ENCODE data around the gene AOPEP. TPM values are rescaled to one million over a fixed set of nuclear protein-coding genes. Genes with fewer than 3 reads are reported as not detected.

AOPEP gene
- total RNA-seq, 2 experiments from 2014 or later = 6.9 to 7.0 TPM

DNA sequence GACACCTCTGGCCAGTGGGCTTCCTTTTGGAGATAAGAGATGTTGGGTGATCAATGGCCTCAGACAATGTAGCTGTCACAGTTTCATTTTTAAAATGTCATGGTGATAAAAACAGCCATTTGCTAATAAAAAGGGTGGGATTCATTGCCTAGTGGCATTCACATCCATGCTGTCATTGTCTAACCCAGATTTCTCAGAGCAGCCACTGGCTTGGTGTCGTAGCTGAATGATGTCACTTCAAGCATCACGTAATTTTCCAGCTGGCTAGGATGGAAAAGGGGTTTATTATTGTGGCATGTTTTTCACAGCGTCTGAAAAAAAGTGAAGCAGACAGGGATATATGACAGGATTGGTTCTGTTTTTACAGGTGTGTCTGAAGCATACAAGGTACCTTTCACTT is 184.7 kb downstream of the AOPEP start:
- ChIA-PET POLR2A (no interaction called here), CTCF (no interaction called here)
- H3K27me3 Mint-ChIP-seq = no peaks in the 10 kb centered on the region

DNA sequence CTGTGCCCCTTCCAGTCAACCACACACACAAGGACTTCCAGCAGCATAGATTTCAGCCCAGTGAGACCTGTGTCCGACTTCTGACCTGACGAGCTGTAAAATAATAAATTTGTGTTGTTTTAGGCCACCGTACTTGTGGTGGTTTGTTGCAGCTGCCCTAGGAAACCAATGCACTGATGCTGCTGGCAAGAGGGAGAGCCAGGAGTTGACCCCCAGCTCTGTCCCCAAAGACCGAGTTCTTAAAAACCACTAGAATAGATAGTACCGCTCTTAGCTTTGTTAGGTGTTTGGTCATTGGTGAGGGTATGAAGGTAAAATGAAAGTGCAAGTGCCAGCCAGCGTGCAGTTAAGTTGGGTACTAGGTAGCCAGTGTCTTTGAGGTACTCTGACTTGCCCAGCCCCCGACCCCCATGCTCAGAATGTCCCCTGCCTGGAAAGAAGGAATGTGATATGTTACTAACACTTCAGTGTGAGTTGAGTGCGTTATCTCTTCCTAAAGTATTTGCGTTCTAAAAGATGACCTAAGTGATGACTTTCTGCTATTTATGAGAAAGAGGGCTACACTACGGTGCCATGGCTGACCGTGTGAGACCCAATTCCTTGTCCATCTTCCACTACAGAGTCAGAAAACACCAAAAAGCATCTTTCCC is 185.6 kb downstream of the AOPEP start:
- H3K27ac Mint-ChIP-seq = no peak overlapping the region
- POLR2A ChIA-PET = no interaction called here
- H3K4me1 Mint-ChIP-seq (ENCODE audit: low read depth) = no peaks in the 10 kb centered on the region
- Histone ChIP-seq H3K4me3 (ENCODE audit: low read length) (no peak overlapping the region), H3K4me1 (ENCODE audit: insufficient read depth, low read length) (no peaks in the 10 kb centered on the region), H3K27me3 (ENCODE audit: control insufficient read depth in 1 of 2, insufficient read depth in 2 of 2, low read length in 2 of 2) (no peaks in the 10 kb centered on the region), H3K9me3 (ENCODE audit: control insufficient read depth in 1 of 2, insufficient read depth in 1 of 2, low read length in 2 of 2) (no peaks in the 10 kb centered on the region), H3K27ac (ENCODE audit: low read depth in 1 of 2, low read length in 2 of 2) (no peak overlapping the region), H3K36me3 (ENCODE audit: insufficient read depth, low read length) (no peaks in the 10 kb centered on the region)
- no peak for ATAC-seq (ENCODE audit: poor library complexity)
- intact Hi-C loops (cut with DNase I, micrococcal nuclease) = no loop called here
- H3K36me3 Mint-ChIP-seq (ENCODE audit: low read depth) = no peaks in the 10 kb centered on the region
- CTCF ChIA-PET = no interaction called here
- H3K27me3 Mint-ChIP-seq = no peaks in the 10 kb centered on the region
- TF ChIP-seq, protein P1, sequence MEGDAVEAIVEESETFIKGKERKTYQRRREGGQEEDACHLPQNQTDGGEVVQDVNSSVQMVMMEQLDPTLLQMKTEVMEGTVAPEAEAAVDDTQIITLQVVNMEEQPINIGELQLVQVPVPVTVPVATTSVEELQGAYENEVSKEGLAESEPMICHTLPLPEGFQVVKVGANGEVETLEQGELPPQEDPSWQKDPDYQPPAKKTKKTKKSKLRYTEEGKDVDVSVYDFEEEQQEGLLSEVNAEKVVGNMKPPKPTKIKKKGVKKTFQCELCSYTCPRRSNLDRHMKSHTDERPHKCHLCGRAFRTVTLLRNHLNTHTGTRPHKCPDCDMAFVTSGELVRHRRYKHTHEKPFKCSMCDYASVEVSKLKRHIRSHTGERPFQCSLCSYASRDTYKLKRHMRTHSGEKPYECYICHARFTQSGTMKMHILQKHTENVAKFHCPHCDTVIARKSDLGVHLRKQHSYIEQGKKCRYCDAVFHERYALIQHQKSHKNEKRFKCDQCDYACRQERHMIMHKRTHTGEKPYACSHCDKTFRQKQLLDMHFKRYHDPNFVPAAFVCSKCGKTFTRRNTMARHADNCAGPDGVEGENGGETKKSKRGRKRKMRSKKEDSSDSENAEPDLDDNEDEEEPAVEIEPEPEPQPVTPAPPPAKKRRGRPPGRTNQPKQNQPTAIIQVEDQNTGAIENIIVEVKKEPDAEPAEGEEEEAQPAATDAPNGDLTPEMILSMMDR (IDR thresholded peaks at IDR 0.05) = no peak
- H3K4me3 Mint-ChIP-seq = no peak overlapping the region
- H3K9me3 Mint-ChIP-seq = no peaks in the 10 kb centered on the region
- no peak for DNase-seq

More for the DNA sequence above, 184.7 kb downstream of the AOPEP start:
- Mint-ChIP-seq H3K27ac (no peak overlapping the region), H3K36me3 (ENCODE audit: low read depth) (no peaks in the 10 kb centered on the region), H3K9me3 (no peaks in the 10 kb centered on the region), H3K4me1 (ENCODE audit: low read depth) (no peaks in the 10 kb centered on the region), H3K4me3 (no peak overlapping the region)
- Histone ChIP-seq H3K9me3 (ENCODE audit: control insufficient read depth in 1 of 2, insufficient read depth in 1 of 2, low read length in 2 of 2) (no peaks in the 10 kb centered on the region), H3K27me3 (ENCODE audit: control insufficient read depth in 1 of 2, insufficient read depth in 2 of 2, low read length in 2 of 2) (no peaks in the 10 kb centered on the region), H3K27ac (ENCODE audit: low read depth in 1 of 2, low read length in 2 of 2) (no peak overlapping the region), H3K36me3 (ENCODE audit: insufficient read depth, low read length) (no peaks in the 10 kb centered on the region), H3K4me3 (ENCODE audit: low read length) (no peak overlapping the region), H3K4me1 (ENCODE audit: insufficient read depth, low read length) (no peaks in the 10 kb centered on the region)
- TF ChIP-seq, protein P1 (IDR thresholded peaks at IDR 0.05) = no peak
- ATAC-seq (ENCODE audit: poor library complexity) (no peak), DNase-seq (no peak)
- intact Hi-C loops (cut with DNase I, micrococcal nuclease) = no loop called here

DNA sequence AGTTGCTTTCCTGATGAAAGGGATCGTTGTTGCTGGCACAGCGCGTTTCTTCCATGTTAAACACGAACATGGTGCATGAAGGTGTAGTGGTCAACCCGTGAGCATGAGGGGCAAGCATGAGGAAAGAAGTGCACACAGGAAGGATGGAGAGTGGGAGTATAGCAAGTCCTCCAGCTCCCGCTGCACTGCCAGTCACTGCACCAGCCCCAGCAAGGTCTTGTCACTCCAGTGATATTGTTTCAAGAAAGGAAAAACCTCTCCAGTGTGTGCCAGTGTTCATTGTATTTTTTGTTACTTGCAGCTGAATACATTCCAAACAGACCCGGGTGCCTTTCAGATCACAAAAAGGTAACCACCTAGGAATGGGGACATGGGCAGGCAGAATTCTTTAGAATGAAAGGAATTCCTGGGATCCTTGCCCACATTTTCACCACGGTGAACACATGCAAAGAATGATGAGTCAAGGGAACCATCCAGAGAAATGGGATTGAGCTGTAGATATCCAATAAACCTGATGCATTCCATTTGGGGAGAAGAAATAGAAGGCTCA is 186.3 kb downstream of the AOPEP start:
- CTCF ChIA-PET = no interaction called here
- Histone ChIP-seq H3K27me3 (ENCODE audit: control insufficient read depth in 1 of 2, insufficient read depth in 2 of 2, low read length in 2 of 2) (no peaks in the 10 kb centered on the region), H3K27ac (ENCODE audit: low read depth in 1 of 2, low read length in 2 of 2) (no peak overlapping the region), H3K4me3 (ENCODE audit: low read length) (no peak overlapping the region), H3K4me1 (ENCODE audit: insufficient read depth, low read length) (no peaks in the 10 kb centered on the region), H3K9me3 (ENCODE audit: control insufficient read depth in 1 of 2, insufficient read depth in 1 of 2, low read length in 2 of 2) (no peaks in the 10 kb centered on the region), H3K36me3 (ENCODE audit: insufficient read depth, low read length) (no peaks in the 10 kb centered on the region)
- intact Hi-C loops (cut with DNase I, micrococcal nuclease) = no loop called here
- H3K27ac Mint-ChIP-seq = no peak overlapping the region
- H3K36me3 Mint-ChIP-seq (ENCODE audit: low read depth) = no peaks in the 10 kb centered on the region
- H3K4me1 Mint-ChIP-seq (ENCODE audit: low read depth) = no peaks in the 10 kb centered on the region
- H3K27me3 Mint-ChIP-seq = no peaks in the 10 kb centered on the region
- H3K9me3 Mint-ChIP-seq = no peaks in the 10 kb centered on the region
- POLR2A ChIA-PET = no interaction called here
- H3K4me3 Mint-ChIP-seq = no peak overlapping the region
- ATAC-seq (ENCODE audit: poor library complexity) (no peak), DNase-seq (no peak)
- TF ChIP-seq, protein P1 (IDR thresholded peaks at IDR 0.05) = no peak

Data from CD4-positive, alpha-beta T cell (primary cell).